Neural cell (in vitro differentiated cells): Measurements from ENCODE around the gene RBM39. TPM values are rescaled to one million over a fixed set of nuclear protein-coding genes. Genes with fewer than 3 reads are reported as not detected.
A peak's percentile ranks its signal among the peaks of the same experiment; 100 is the strongest.

Experiments
- H2AFZ ChIP-seq: fragments of 200-600, 300-800 bp; sonication (generic), shearing (Covaris generic); 2 replicates; pipeline ENCODE4 v1.6.0; 2014; ENCODE audit warnings: low read depth, mild to moderate bottlenecking, antibody characterized with exemption, low read length, moderate library complexity
- H3F3A ChIP-seq: fragments of 200-600 bp; shearing (Covaris generic); 2 replicates; pipeline ENCODE4 v1.6.1; 2016; ENCODE audit warnings: mild to moderate bottlenecking, moderate library complexity, mixed read lengths, antibody characterized with exemption, low read length; ENCODE audit not compliant: insufficient read depth, poor library complexity, severe bottlenecking
- H3K27ac ChIP-seq: fragments of 200-600, 300-800 bp; sonication (generic), shearing (Covaris generic); 2 replicates; pipeline ENCODE4 v1.5.1; 2014; ENCODE audit warnings: mild to moderate bottlenecking, low read length, moderate library complexity
- H3K27me3 ChIP-seq: fragments of 300-800, 200-600 bp; sonication (generic), shearing (Covaris generic); 2 replicates; pipeline ENCODE4 v1.6.0; 2014; ENCODE audit warnings: mild to moderate bottlenecking, low read depth, low read length, moderate library complexity; ENCODE audit not compliant: insufficient read depth
- H3K36me3 ChIP-seq: fragments of 300-800, 200-600 bp; sonication (generic), shearing (Covaris generic); 2 replicates; pipeline ENCODE4 v1.5.1; 2014; ENCODE audit warnings: mild to moderate bottlenecking, antibody characterized with exemption, low read length, moderate library complexity; ENCODE audit not compliant: insufficient read depth
- H3K4me2 ChIP-seq: fragments of 300-800, 200-600 bp; sonication (generic), shearing (Covaris generic); 2 replicates; pipeline ENCODE4 v1.6.0; 2014; ENCODE audit warnings: mild to moderate bottlenecking, low read length
- H3K4me3 ChIP-seq: fragments of 300-800, 200-600 bp; sonication (generic), shearing (Covaris generic); 2 replicates; pipeline ENCODE4 v1.5.1; 2014; ENCODE audit warnings: mild to moderate bottlenecking, low read length, moderate library complexity
- H3K79me2 ChIP-seq: fragments of 200-600 bp; shearing (Covaris generic); replicated peaks from 2 replicates; pipeline ENCODE4 v1.6.0; 2014; ENCODE audit warnings: mild to moderate bottlenecking, low read length, moderate library complexity; ENCODE audit not compliant: insufficient read depth
- H3K9ac ChIP-seq: fragments of 300-800, 200-600 bp; sonication (generic), shearing (Covaris generic); 2 replicates; pipeline ENCODE4 v1.6.1; 2016; ENCODE audit warnings: mild to moderate bottlenecking, low read length, mixed read lengths
- H3K9me2 ChIP-seq: fragments of 200-600 bp; shearing (Covaris generic); 2 replicates; pipeline ENCODE4 v1.6.1; 2016; ENCODE audit warnings: mild to moderate bottlenecking, low read length, mixed read lengths; ENCODE audit not compliant: insufficient read depth
- H3K9me3 ChIP-seq: fragments of 200-600, 300-800 bp; sonication (generic), shearing (Covaris generic); 2 replicates; pipeline ENCODE4 v1.6.1; 2016; ENCODE audit warnings: mild to moderate bottlenecking, mixed run types, low read length, moderate library complexity, mixed read lengths
- H4K20me1 ChIP-seq: fragments of 200-600 bp; shearing (Covaris generic); 2 replicates; pipeline ENCODE4 v1.6.1; 2016; ENCODE audit warnings: mild to moderate bottlenecking, mixed run types; ENCODE audit not compliant: insufficient read depth
- CTCF ChIP-seq: fragments of 450-650 bp; IDR thresholded peaks from 2 replicates; pipeline ENCODE4 v1.5.1; 2014; ENCODE audit warnings: antibody characterized with exemption, mild to moderate bottlenecking, moderate library complexity; ENCODE audit not compliant: poor library complexity, severe bottlenecking
- EP300 ChIP-seq: fragments of 450-650 bp; conservative IDR thresholded peaks from 2 replicates; pipeline ENCODE4 v1.6.1; 2014; ENCODE audit warnings: antibody characterized with exemption, mild to moderate bottlenecking, moderate library complexity; ENCODE audit not compliant: poor library complexity, severe bottlenecking
- EZH2 ChIP-seq: fragments of 200-600, 300-800 bp; shearing (Covaris generic), sonication (generic); IDR thresholded peaks from 2 replicates; pipeline ENCODE4 v1.6.1; 2014; ENCODE audit warnings: antibody characterized with exemption, low read length, borderline replicate concordance, mild to moderate bottlenecking; ENCODE audit not compliant: insufficient read depth, poor library complexity, severe bottlenecking
- MXI1 ChIP-seq: fragments of 450-650 bp; conservative IDR thresholded peaks from 2 replicates; pipeline ENCODE4 v1.6.1; 2014; ENCODE audit warnings: antibody characterized with exemption, mild to moderate bottlenecking; ENCODE audit not compliant: poor library complexity, severe bottlenecking
- POLR2AphosphoS5 ChIP-seq: IDR thresholded peaks from 2 replicates; pipeline ENCODE4 v1.6.1; 2012
- RAD21 ChIP-seq: fragments of 450-650 bp; conservative IDR thresholded peaks from 2 replicates; pipeline ENCODE4 v1.6.1; 2014; ENCODE audit warnings: antibody characterized with exemption, mild to moderate bottlenecking, moderate library complexity
- REST ChIP-seq: IDR thresholded peaks from 2 replicates; pipeline ENCODE4 v1.6.1; 2012; ENCODE audit warnings: borderline replicate concordance
- SMC3 ChIP-seq: fragments of 450-650 bp; conservative IDR thresholded peaks from 2 replicates; pipeline ENCODE4 v1.6.1; 2014; ENCODE audit warnings: antibody characterized with exemption, mild to moderate bottlenecking, moderate library complexity; ENCODE audit not compliant: poor library complexity
- TAF1 ChIP-seq: IDR thresholded peaks from 2 replicates; pipeline ENCODE4 v1.6.1; 2012; ENCODE audit warnings: low read depth
- polyA plus RNA-seq: library from polyadenylated mRNA; depleted of rRNA; stranded (reverse); fragments of >200 nt; gene quantifications from 2 replicates; pipeline ENCODE4 v1.2.3, GENCODE V29; 2014

Gene RBM39
- polyA plus RNA-seq, 1 donor from 2014 or later, result 839 TPM

GRCh38 chr20:35664466-35665206 lies 77.4 kb downstream of the RBM39 start, which contains the start of the genes CPNE1 and RBM12:
Gene CPNE1, minus strand, starts transcription at chr20:35664900. Its CDS starts 31,977 bp downstream, at chr20:35632923.
Gene RBM12, minus strand, starts transcription at chr20:35664900. Its CDS starts 9,578 bp downstream, at chr20:35655322.
- peak within 1 kb of the TSS; percentile 99 for H3K9ac ChIP-seq
- H3F3A ChIP-seq, result no peaks in the 10 kb centered on the region
- H3K9me3 ChIP-seq, result no peaks in the 10 kb centered on the region
- peaks cover under 1% of the 10 kb centered on the region for H3K36me3 ChIP-seq
- peaks cover 7% of the 10 kb centered on the region for H4K20me1 ChIP-seq
- H3K79me2 ChIP-seq, result peaks cover 50% of the 10 kb centered on the region
- peak within 1 kb of the TSS; percentile 95 for H3K27ac ChIP-seq
- H3K4me3 ChIP-seq, result peak within 1 kb of the TSS; percentile 87
- peak within 1 kb of the TSS; percentile 94 for H3K4me2 ChIP-seq
- H3K9me2 ChIP-seq, result no peaks in the 10 kb centered on the region
- TF ChIP-seq TAF1 (peak; percentile 96), REST (peak; percentile 90), MXI1 (peak; percentile 63), SMC3 (peak; percentile 23), RAD21 (peak; percentile 27), CTCF (no peak), POLR2AphosphoS5 (peak; percentile 100), EP300 (peak; percentile 52), EZH2 (no peak)
- H3K27me3 ChIP-seq, result no peaks in the 10 kb centered on the region
- H2AFZ ChIP-seq, result peak within 1 kb of the TSS; percentile 97

- Histone ChIP-seq H3F3A (no peaks in the 10 kb centered on the region), H3K4me3 (peak overlapping the region; percentile 87), H3K27me3 (no peaks in the 10 kb centered on the region), H3K9me3 (no peaks in the 10 kb centered on the region), H3K4me2 (peak overlapping the region; percentile 94), H3K79me2 (peaks cover 58% of the 10 kb centered on the region), H3K36me3 (no peaks in the 10 kb centered on the region), H2AFZ (peak overlapping the region; percentile 92), H4K20me1 (peaks cover 7% of the 10 kb centered on the region), H3K27ac (peak overlapping the region; percentile 95), H3K9me2 (no peaks in the 10 kb centered on the region), H3K9ac (peak overlapping the region; percentile 99)
- TF ChIP-seq MXI1 (peak; percentile 87), SMC3 (no peak), RAD21 (peak; percentile 9), POLR2AphosphoS5 (no peak), EZH2 (no peak), TAF1 (no peak), REST (no peak), EP300 (no peak)
These were observed 78.3 kb downstream of the RBM39 start for GRCh38 chr20:35663516-35664465.
